Measurements from ENCODE around the gene FILIP1. TPM values are rescaled to one million over a fixed set of nuclear protein-coding genes. Genes with fewer than 3 reads are reported as not detected.

The FILIP1 gene
- total RNA-seq, 1 donor = under 0.01 TPM

- H3K4me2 ChIP-seq (ENCODE audit: insufficient read depth, low read length) = no peak overlapping the region
- peaks cover 26% of the 10 kb centered on the region for H3K27me3 ChIP-seq (ENCODE audit: insufficient read depth, low read length)
- no peak for DNase-seq (ENCODE audit: insufficient read length, low spot score, missing footprints)
- H2AFZ ChIP-seq (ENCODE audit: low read length) = no peak overlapping the region
- no peaks in the 10 kb centered on the region for H3K79me2 ChIP-seq (ENCODE audit: insufficient read depth, low read length)
- H3K36me3 ChIP-seq (ENCODE audit: insufficient read depth, low read length) = no peaks in the 10 kb centered on the region
- no peak overlapping the region for H3K4me3 ChIP-seq (ENCODE audit: insufficient read depth, low read length)
- no peaks in the 10 kb centered on the region for H3K4me1 ChIP-seq (ENCODE audit: insufficient read depth, low read length)
- TF ChIP-seq CTCF (IDR thresholded peaks at IDR 0.05; ENCODE audit: extremely low read depth, low read depth, low read length) = no peak
- H4K20me1 ChIP-seq (ENCODE audit: insufficient read depth, low read length) = no peaks in the 10 kb centered on the region
- no peak overlapping the region for H3K27ac ChIP-seq (ENCODE audit: low read depth, low read length)
- no peaks in the 10 kb centered on the region for H3K9me3 ChIP-seq (ENCODE audit: low read depth, low read length)
Observed at GRCh38 chr6:75381877-75382633, 111.5 kb downstream of the FILIP1 start.

DNA sequence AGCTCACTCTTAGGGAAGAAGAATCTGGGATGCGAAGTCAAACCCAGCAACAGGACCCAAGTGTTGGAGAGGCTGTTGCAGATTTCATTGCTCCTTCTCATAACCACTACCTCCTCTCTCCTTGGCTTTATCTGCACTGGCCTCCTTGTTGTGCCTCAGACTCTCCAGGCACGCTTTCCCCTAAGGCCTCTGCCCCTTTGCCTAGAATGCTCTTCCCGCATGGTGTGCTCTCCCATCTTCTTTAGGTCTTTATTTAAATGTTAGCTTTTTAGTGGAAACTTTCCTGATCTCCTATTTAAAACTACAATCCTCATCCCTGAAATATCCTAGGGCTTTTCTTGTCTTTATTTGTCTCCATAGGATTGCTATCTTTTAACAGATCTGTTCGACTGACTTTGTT, 114.1 kb downstream of the FILIP1 start:
- Histone ChIP-seq H4K20me1 (ENCODE audit: insufficient read depth, low read length) (no peaks in the 10 kb centered on the region), H3K27me3 (ENCODE audit: insufficient read depth, low read length) (peaks cover 21% of the 10 kb centered on the region), H3K36me3 (ENCODE audit: insufficient read depth, low read length) (no peaks in the 10 kb centered on the region), H2AFZ (ENCODE audit: low read length) (no peak overlapping the region), H3K4me2 (ENCODE audit: insufficient read depth, low read length) (no peak overlapping the region), H3K79me2 (ENCODE audit: insufficient read depth, low read length) (no peaks in the 10 kb centered on the region), H3K4me1 (ENCODE audit: insufficient read depth, low read length) (no peaks in the 10 kb centered on the region), H3K9me3 (ENCODE audit: low read depth, low read length) (no peaks in the 10 kb centered on the region), H3K27ac (ENCODE audit: low read depth, low read length) (no peak overlapping the region), H3K4me3 (ENCODE audit: insufficient read depth, low read length) (no peak overlapping the region)
- no peak for TF ChIP-seq CTCF (IDR thresholded peaks at IDR 0.05; ENCODE audit: extremely low read depth, low read depth, low read length)
- no peak for DNase-seq (ENCODE audit: insufficient read length, low spot score, missing footprints)

- Histone ChIP-seq H3K79me2 (ENCODE audit: insufficient read depth, low read length) (no peaks in the 10 kb centered on the region), H3K9me3 (ENCODE audit: low read depth, low read length) (no peaks in the 10 kb centered on the region), H3K4me2 (ENCODE audit: insufficient read depth, low read length) (no peak overlapping the region), H3K4me3 (ENCODE audit: insufficient read depth, low read length) (no peak overlapping the region), H3K36me3 (ENCODE audit: insufficient read depth, low read length) (no peaks in the 10 kb centered on the region), H3K27ac (ENCODE audit: low read depth, low read length) (no peak overlapping the region), H4K20me1 (ENCODE audit: insufficient read depth, low read length) (no peaks in the 10 kb centered on the region), H3K27me3 (ENCODE audit: insufficient read depth, low read length) (peaks cover 14% of the 10 kb centered on the region), H2AFZ (ENCODE audit: low read length) (no peak overlapping the region), H3K4me1 (ENCODE audit: insufficient read depth, low read length) (no peaks in the 10 kb centered on the region)
- no peak for DNase-seq (ENCODE audit: insufficient read length, low spot score, missing footprints)
- TF ChIP-seq CTCF (IDR thresholded peaks at IDR 0.05; ENCODE audit: extremely low read depth, low read depth, low read length) = no peak
Observed at GRCh38 chr6:75378101-75378500, 115.5 kb downstream of the FILIP1 start.

GRCh38 chr6:75377386-75377785, 116.2 kb downstream of the FILIP1 start:
- H3K27me3 ChIP-seq (ENCODE audit: insufficient read depth, low read length) = peaks cover 9% of the 10 kb centered on the region
- no peaks in the 10 kb centered on the region for H3K79me2 ChIP-seq (ENCODE audit: insufficient read depth, low read length)
- no peaks in the 10 kb centered on the region for H3K36me3 ChIP-seq (ENCODE audit: insufficient read depth, low read length)
- H3K4me3 ChIP-seq (ENCODE audit: insufficient read depth, low read length) = no peak overlapping the region
- TF ChIP-seq CTCF (IDR thresholded peaks at IDR 0.05; ENCODE audit: extremely low read depth, low read depth, low read length) = no peak
- no peaks in the 10 kb centered on the region for H4K20me1 ChIP-seq (ENCODE audit: insufficient read depth, low read length)
- H3K27ac ChIP-seq (ENCODE audit: low read depth, low read length) = no peak overlapping the region
- H3K4me2 ChIP-seq (ENCODE audit: insufficient read depth, low read length) = no peak overlapping the region
- no peak overlapping the region for H2AFZ ChIP-seq (ENCODE audit: low read length)
- DNase-seq (ENCODE audit: insufficient read length, low spot score, missing footprints) = no peak
- H3K4me1 ChIP-seq (ENCODE audit: insufficient read depth, low read length) = no peaks in the 10 kb centered on the region
- no peaks in the 10 kb centered on the region for H3K9me3 ChIP-seq (ENCODE audit: low read depth, low read length)
